Astrocyte of the hippocampus (primary cell): ENCODE data around the gene LRRC2.
"Not testable (repeated sequence)": the region's sequence is repeated elsewhere in the genome, so short reads cannot be mapped to it uniquely, and the experiment has no call there.

Source experiments
- DNase-seq: peaks from one replicate; pipeline ENCODE4 v3.0.0; 2011; ENCODE audit warnings: low read depth, low spot score

The LRRC2 gene, protein sequence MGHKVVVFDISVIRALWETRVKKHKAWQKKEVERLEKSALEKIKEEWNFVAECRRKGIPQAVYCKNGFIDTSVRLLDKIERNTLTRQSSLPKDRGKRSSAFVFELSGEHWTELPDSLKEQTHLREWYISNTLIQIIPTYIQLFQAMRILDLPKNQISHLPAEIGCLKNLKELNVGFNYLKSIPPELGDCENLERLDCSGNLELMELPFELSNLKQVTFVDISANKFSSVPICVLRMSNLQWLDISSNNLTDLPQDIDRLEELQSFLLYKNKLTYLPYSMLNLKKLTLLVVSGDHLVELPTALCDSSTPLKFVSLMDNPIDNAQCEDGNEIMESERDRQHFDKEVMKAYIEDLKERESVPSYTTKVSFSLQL

DNA sequence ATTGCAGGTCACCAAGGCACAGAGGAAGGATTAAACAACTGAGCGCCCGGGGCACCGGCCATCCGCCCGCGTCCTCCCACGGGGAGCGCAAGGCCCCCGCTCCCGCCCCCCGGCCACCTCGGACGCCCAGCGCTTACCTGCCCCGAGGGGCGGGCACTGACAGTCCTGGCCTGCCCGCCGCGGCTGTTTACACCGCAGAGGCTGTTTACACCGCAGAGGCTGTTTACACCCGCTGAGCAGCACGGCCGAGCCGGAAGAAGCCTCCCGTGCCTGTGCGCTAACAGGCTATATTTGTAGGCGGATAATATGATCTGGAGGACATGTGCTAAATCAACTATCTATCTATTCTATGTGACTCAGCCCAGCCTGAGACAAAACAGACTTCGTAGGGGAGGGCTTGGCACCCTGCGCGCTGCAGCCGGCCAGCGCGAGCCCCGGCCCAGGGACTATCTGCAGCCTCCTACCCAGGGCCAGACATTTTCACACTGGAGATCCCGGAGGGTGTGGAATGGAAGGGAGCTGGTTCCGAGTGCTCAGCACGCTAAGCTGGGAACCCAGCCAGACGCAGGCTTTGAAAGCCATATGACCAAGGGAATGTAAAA lies at the start of gene LRRC2:
TSS of gene LRRC2 (minus strand) at position 263 of the 602 bp plus-strand sequence. CDS start 14,711 bp downstream, outside the sequence.
- peak; percentile 69 for DNase-seq

DNA sequence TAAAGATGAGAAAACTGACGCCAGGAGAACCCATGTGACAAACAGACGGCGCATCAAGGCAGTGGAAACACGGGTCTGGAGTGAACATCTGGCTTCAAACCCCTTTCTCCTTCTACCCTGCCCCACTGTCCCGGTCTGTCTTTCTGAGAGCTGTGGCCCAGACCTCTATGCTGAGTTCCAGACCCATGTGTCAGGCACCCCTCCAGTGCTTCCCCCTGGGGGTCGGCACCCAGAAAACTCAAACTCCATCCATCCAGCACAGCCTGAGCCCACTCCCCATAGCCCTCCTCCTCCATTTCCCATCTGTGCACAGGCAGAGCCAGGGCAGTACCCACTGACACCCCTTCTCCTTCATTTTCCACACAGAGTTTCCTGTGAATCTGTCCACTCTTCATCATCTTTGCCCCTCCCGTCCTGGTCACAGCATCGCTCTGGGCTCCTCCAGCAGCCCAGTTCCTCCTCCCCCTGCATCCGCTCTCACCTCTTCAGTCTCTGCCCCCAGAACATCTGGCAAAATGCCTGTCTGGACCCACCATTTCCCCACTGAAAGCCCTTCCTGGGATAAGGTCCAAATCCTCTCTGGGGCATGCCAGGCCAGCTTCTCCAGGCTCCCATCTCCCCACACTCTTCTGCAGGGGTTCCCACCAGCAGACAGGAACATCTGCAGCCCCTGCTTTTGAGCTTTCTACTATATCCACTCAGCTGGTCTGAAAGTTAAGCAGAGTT lies 49.1 kb upstream of the LRRC2 start:
- no peak for DNase-seq

DNA sequence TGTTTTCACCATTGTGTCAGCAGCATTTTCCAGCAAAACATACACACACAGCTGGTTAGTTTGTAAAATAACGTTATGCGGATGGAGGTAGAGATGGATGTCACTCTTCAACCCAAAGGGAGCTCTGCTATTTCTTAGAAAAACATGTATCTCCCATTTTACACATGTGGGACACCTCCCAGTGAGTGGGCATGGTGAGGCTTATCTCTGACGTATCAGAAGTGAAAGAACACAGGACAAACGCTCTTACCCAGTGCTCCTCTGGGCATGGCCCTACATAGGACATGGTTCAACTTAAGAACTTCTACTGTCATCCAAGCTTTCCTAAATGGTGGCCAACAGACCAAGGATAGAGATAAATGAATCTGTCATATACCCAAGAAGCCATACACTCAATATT lies 48.3 kb upstream of the LRRC2 start:
- no peak for DNase-seq

DNA sequence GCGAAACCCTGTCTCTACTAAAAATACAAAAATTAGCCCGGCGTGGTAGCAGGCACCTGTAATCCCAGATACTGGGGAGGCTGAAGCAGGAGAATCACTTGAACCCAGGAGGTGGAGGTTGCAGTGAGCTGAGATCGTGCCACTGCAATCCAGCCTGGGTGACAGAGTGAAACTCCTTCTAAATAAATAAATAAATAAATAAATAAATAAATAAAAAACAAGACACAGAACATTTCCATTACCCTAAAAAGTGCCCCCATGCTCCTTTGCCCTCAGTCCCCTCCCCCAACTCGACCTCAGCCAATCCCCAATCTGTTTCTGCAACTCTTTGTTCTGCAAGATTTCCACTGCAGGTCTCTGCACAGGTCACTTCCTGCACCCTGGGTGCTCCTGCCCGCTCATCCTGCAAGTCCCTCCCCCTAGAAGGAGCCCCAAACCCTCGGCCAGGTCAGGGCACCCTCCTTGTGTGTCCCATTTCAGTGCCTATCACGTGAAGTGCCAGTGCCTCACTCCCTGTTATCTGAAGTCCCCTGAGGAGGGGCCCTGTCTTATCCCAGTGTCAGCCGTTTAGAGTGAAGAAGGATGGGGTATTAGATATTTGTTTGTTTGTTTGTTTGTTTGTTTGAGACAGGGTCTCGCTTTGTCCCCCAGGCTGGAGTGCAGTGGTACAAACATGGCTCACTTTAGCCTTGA lies 47.4 kb upstream of the LRRC2 start:
- no peak for DNase-seq

DNA sequence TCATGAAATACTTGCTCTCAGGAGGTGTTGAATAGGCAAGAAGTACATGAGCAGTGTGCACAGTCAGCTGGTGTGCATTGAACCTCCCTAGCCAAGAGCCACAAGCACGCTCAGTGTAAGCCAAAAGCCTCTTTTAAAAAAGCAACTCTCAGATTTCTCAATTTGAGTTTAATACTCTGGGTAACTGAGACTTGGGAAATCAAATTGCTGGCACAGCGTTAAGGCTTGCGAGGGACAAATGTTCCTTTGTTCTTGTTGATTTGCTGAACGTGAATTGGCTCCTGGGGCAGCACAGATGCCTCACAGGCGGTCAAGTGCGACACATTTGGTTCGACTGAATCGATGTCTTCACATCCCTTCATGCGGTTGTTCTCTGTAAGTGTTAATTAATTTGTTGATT lies 46.2 kb upstream of the LRRC2 start, which contains the start of gene FAM240A:
TSS of gene FAM240A (plus strand) at position 202 of the 400 bp plus-strand sequence. CDS start at position 361, 159 bp downstream.
- peak; percentile 72 for DNase-seq

DNA sequence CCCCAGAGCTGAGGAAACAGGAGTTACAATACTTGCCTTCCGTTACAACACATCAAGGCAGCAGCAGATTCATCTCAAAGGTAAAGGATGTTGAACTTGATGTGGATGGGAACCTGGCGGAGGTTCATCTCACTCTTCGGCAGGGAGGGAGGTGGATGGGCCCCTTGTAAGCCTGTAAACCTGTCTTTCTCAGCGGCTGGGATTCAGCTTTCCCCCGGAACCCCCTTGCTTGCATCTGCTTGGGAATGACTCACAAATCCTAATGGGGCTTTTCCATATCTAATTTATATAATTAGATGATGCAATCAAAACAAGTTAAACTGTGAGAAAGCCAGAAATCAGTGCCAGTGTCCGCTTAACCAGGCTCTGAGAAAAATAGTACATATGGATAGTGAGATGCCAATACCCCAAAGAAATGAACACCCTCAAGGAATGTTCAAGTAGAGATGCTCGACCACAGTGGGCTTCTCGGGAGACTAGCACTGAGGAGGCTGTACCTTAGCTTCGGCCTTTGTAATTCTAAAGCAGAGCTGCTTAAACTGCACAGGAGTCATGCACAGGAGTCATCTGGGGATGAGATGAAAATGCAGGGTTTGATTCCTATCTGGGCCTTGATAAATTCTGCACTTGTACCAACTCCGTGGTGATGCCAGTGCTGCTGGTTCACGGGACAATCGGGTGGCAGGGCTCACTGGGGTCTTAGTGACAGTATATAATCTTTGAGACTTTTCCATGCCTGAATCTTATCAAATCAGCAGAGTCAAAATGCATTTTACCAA lies 44.0 kb upstream of the LRRC2 start:
- no peak for DNase-seq

DNA sequence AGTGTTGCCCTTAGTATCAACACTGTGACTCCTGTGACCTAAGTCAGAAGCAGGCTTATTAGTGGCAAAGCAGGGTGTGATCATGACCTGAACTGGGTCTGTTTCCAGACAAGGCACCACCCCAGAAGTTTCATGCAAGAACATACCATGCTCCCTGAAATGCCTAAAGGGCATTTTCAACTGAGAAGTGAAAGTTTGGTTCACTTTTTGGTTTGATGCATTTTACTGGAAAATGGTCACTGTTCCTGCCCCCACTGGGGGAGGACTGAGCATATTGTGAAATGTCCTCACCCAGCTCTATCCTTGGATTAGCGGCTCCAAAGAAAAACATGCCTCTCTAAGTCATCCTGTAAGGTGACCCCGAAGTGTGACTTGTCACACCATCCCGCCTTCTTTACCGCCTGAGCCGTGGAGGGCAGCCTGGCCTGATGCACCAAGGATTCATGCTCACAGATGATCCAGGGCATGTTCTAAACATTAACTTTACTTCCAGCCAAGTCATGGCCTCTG lies 43.2 kb upstream of the LRRC2 start:
- no peak for DNase-seq

DNA sequence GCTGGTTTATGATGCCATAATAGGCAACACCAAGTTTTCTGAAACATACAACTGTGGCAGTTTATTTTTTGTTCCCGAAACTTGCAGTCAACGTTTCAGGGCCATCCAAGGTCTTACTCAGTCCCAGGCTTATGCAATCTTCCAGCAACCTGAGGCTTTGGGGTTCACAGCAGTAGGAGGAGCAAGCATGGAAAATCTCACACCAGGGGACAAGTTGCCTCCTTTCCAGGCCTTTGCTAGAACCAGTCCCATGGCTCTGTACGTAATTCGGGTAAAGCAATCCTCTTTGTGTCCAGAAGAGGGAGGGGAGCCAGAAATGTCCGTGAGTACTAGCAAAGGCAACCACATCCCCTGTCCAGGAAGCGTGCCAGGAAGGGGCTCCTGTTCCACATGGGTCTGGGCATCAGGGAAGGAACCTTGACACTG lies 41.5 kb upstream of the LRRC2 start:
- DNase-seq = peak; percentile 26

DNA sequence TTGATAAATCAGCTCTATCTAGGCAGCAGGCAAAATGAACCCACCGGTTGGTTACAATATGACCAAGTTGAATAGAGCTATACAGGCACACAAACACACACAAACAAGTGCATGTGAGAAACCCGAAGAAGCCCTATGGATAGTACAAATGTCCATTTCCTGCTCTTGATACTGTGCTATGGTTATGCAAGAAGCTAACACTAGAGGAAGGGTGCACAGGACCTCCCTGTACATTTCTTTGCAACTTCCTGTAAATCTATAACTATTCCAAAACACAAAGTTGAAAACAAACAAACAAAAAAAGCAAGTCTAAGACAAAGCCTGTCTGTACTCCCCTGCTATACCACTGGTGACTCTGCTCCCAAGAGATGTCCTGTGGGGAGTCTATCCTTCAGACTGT lies 38.0 kb upstream of the LRRC2 start:
- DNase-seq = no peak

DNA sequence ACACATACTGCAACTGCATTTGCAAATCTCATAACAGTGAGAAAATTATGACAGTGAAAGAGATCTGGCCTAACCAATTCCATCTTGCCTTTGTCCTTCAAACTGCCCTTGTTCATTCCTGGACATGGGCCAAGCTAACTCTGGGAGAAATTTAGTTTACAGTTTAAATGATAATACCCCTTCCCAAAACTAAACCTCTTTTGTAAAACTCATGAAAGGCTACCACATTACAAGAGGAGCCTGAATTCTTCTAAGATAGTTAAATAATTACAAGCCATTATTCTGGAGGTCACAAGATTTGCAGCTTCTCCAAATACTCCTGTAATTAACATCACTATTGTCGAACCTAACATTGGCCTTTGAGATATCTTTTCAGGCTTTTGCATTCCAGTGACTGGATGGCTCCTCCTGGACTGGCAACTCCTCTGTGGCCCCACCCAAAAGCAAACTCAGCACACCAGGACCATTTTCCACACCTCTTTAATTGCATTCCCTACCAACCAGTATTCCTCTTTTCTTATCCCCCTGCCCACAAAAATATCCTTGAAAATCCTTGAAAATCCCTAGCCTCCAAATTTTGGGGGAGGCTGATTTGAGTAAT lies 37.4 kb upstream of the LRRC2 start:
- DNase-seq = no peak

DNA sequence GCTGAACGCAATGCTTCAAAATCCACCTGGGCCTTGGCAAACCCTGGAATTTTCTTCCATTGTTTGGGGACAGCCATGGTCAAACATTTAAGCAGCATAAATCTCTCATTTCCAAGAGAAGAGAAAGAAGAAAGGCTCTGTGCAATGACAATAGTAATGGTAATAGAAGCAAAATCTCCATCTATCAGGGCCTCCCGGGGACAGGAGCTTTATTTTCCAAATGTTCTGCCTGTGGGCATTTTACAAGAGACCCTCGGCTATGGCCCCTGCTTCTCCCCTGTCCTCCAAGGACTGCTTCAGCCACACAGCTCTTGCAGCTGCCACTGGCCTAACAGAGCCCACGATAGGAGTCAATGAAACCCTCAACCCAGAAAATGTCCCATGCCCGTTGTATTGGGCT lies 33.5 kb upstream of the LRRC2 start:
- no peak for DNase-seq

DNA sequence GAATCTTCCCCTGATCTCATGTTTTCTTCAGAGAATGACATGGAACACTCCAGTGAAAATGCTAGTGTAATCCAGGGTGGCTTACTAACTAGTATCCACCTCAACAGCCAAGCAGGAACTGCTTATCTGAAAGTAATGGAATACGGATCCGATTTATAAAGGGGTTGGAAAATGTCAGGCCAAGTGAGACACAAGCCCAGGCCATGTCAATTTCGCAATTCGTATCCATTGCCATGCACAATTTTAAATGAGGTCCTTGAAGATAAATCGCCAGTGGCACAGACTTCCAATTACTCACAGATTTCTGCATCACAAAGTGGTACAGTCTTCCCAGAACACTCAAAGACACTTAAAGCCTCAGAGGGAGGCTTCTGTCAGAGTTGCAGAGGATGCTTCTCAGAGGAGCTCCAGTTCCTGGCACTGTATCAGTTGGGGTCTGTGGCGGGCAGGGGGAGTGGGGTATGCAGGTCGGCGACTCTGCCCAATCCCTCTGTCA lies 29.8 kb upstream of the LRRC2 start:
- DNase-seq = no peak

DNA sequence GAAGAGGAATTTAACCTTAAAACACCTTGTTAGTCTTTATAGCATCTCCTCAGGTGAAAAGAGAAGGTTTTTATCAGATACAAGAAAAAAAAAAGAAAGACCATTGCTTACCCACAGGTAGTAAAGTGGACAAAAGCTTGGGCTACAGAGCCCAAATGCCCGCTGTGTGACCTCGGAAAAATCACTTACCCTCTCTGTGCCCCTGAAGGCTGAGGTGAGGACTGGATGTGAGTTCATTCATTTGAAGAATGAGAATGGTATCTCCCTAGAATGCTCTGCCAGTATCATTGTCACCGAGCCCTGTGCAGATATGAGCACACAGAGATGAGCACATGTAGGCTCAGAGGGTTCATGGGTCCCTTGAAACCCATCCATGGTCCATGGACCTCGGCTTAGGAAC lies 28.6 kb upstream of the LRRC2 start:
- no peak for DNase-seq

DNA sequence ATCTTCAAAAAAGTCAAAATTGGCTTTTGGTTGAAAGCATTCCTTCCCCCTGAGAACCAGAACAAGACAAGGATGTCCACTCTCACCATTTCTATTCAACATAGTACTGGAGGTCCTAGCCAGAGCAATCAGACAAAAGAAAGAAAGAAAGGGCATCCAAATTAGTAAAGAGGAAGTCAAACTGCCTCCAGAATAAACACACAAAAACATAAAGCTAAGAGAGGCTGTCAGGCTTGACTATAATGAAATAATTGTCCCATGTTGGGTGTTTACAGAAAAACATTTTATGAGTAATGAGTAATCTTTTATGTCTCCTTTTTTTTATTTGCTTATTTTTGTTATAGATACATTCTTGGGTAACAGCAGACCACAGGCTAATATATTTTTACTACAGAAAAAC lies 27.9 kb upstream of the LRRC2 start:
- no peak for DNase-seq

DNA sequence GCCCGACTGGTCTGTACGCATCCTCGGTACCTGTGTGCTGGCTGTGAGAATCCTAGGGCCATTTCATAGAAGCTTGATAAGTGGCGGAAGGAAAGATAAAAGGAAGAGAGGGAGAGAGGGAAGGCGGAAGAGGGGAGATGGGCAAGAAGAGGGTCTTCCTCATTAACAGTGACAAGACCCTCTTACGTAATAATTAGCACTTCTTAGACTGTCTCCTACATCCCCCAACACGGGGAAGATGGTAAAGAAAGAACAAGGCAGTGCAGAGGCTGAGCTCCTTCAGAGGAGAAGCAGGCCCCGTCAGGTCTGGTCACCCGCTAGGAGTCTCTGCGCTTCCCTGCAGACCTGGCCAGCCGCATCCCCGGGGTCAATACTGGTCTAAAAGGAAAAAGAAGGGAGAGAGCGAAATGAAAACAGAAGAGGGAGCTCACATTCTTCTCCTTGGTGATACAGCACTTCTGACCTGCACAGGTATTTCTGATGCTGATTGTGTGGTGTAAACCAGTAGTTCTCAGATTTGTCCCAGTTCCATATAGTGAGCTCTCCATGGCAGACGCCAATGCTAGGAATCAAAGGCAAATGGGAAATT lies 27.3 kb upstream of the LRRC2 start:
- DNase-seq = no peak

DNA sequence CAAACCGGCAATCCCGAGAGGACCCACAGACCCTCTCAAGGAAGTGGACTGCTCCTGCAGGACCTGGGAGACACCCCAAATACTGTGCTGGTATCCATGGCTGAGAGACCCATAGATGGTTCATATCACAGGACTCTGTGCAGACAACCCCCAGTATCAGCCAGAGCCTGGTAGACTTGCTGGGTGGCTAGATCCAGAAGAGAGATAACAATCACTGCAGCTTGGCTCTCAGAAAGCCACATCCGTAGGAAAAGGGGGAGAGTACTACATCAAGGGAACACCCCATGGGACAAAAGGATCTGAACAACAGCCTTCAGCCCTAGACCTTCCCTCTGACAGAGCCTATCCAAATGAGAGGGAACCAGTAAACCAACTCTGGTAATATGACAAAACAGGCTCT lies 21.2 kb upstream of the LRRC2 start:
- not testable (repeated sequence) for DNase-seq

DNA sequence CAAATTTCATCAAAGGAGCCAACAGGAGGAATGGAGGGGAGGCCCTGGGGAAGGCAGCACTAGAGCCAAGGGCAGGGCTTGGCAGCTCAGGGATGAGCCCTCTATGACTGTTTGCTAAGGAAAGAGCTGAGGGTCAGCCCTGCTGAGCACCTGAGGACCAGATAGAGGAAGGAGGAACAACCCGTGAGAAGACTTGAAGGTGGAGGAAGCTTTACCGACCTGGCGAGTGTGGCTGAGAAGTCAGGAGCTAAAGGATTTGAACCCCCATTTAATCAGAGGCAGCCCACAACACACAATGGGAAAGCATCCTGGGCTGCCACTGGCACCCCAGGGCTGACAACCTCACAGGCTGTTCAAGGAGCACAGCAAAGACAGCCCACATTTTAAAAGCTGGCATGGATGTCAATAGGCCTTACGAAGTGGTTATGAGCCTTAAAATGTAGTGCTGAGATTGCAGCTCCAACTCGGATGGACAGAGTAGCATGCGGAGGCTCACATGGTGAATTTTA lies 20.7 kb upstream of the LRRC2 start:
- no peak for DNase-seq

DNA sequence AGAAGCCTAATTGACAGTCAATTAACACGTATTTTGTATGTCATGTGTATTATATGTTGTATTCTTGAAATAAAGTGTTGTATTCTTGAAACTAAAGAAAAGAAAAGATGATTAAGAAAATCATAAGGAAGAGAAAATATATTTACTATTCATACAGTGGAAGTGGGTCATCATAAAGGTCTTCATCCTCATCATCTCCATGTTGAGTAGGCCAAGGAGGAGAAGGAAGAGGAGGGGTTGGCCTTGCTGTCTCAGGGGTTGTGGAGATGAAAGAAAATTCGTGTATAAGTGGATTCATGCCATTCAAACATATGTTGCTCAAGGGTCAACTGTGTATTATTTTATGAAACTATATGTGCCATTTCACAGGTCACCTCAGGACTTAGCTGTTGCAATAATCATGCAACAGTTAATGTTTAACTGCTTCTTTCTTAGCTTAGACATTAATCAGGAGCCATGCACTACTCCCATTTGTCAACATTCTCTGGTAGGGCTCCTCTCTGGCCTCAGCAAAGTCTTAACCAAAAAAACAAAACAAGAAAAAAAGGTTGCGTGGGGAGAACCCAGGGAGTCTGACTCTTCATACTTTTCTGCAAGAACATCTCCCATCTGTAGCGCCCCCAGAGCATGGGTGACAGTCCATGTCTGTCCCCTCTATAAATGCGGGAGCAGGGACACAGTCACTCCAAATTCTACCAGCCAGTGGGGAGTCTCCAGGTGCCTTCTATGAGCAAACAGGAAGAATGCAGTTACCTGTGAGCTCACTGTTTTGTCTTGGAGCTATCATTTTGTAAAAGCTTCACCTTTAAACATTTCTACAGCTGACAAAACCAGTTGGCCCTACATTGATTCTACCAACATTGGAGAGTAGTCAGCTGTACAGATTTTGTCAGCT lies 19.9 kb upstream of the LRRC2 start:
- DNase-seq = no peak
